MM.1S (cell line): ENCODE results near the gene PPP2R3B.

Experiments
- DNase-seq: peaks from one replicate; pipeline ENCODE4 v3.0.0-alpha.2; 2015
- H2AFZ ChIP-seq: fragments of 300-600 bp; sonication (generic); 2 replicates; pipeline ENCODE4 v1.6.0; 2016; ENCODE audit warnings: antibody characterized with exemption, low read length
- H3F3A ChIP-seq: fragments of 300-600 bp; sonication (generic); 2 replicates; pipeline ENCODE4 v1.6.1; 2016; ENCODE audit warnings: mild to moderate bottlenecking, antibody characterized with exemption, low read length, moderate library complexity, mixed read lengths; ENCODE audit not compliant: insufficient read depth
- H3K27ac ChIP-seq: fragments of 300-600 bp; sonication (generic); 2 replicates; pipeline ENCODE4 v1.5.1; 2016; ENCODE audit warnings: mild to moderate bottlenecking, low read length
- H3K27me3 ChIP-seq: fragments of 300-600 bp; sonication (generic); replicated peaks from 2 replicates; pipeline ENCODE4 v1.6.0; 2016; ENCODE audit warnings: low read length; ENCODE audit not compliant: insufficient read depth
- H3K36me3 ChIP-seq: fragments of 300-600 bp; sonication (generic); replicated peaks from 2 replicates; pipeline ENCODE4 v1.6.1; 2016; ENCODE audit warnings: mild to moderate bottlenecking, low read length, mixed read lengths; ENCODE audit not compliant: insufficient read depth
- H3K4me1 ChIP-seq: fragments of 300-600 bp; sonication (generic); 2 replicates; pipeline ENCODE4 v1.6.1; 2016; ENCODE audit warnings: low read length, mixed read lengths
- H3K4me2 ChIP-seq: fragments of 300-600 bp; sonication (generic); 2 replicates; pipeline ENCODE4 v1.6.0; 2016; ENCODE audit warnings: low read depth, low read length
- H3K4me3 ChIP-seq: fragments of 300-600 bp; sonication (generic); 2 replicates; pipeline ENCODE4 v1.5.1; 2016; ENCODE audit warnings: low read length, mixed read lengths
- H3K79me2 ChIP-seq: fragments of 300-600 bp; sonication (generic); 2 replicates; pipeline ENCODE4 v1.6.1; 2016; ENCODE audit warnings: mixed run types, low read length, mixed read lengths
- H3K9ac ChIP-seq: fragments of 300-600 bp; sonication (generic); 2 replicates; pipeline ENCODE4 v1.6.1; 2016; ENCODE audit warnings: low read length, mixed read lengths
- H3K9me2 ChIP-seq: fragments of 300-600 bp; sonication (generic); replicated peaks from 2 replicates; pipeline ENCODE4 v1.6.1; 2016; ENCODE audit warnings: mild to moderate bottlenecking, low read length, mixed read lengths; ENCODE audit not compliant: insufficient read depth
- H3K9me3 ChIP-seq: fragments of 300-600 bp; sonication (generic); replicated peaks from 2 replicates; pipeline ENCODE4 v1.6.1; 2016; ENCODE audit warnings: mild to moderate bottlenecking, low read length, mixed read lengths; ENCODE audit not compliant: insufficient read depth
- H4K20me1 ChIP-seq: fragments of 300-600 bp; sonication (generic); 2 replicates; pipeline ENCODE4 v1.6.1; 2016; ENCODE audit warnings: mild to moderate bottlenecking, low read length, moderate library complexity, mixed read lengths; ENCODE audit not compliant: insufficient read depth
- EZH2 ChIP-seq: fragments of 300-600 bp; sonication (generic); optimal IDR thresholded peaks from 2 replicates; pipeline ENCODE3; 2017; ENCODE audit warnings: low read depth, mild to moderate bottlenecking, antibody characterized with exemption, low read length, mixed read lengths
- EZH2phosphoT487 ChIP-seq: fragments of 300-600 bp; sonication (generic); IDR thresholded peaks from 2 replicates; pipeline ENCODE4 v1.6.1; 2018; ENCODE audit warnings: antibody characterized with exemption, low read length
- TF ChIP-seq, protein P1 (sequence below): fragments of 300-600 bp; sonication (generic); IDR thresholded peaks from 2 replicates; pipeline ENCODE4 v1.5.1; 2016; ENCODE audit warnings: antibody characterized with exemption, low read length, mixed read lengths

PPP2R3B gene

GRCh38 chrX:371907-372306 lies 14.8 kb downstream of the PPP2R3B start:
- Histone ChIP-seq H3K79me2 (no peaks in the 10 kb centered on the region), H3K36me3 (no peaks in the 10 kb centered on the region), H3K4me1 (no peaks in the 10 kb centered on the region), H3K9ac (no peak overlapping the region), H3F3A (no peaks in the 10 kb centered on the region), H3K27ac (no peak overlapping the region), H2AFZ (no peak overlapping the region), H3K4me2 (no peak overlapping the region), H3K9me2 (no peaks in the 10 kb centered on the region), H3K27me3 (no peaks in the 10 kb centered on the region), H3K9me3 (no peaks in the 10 kb centered on the region), H3K4me3 (no peak overlapping the region), H4K20me1 (no peaks in the 10 kb centered on the region)
- TF ChIP-seq EZH2, result no peak
- TF ChIP-seq, protein P1, sequence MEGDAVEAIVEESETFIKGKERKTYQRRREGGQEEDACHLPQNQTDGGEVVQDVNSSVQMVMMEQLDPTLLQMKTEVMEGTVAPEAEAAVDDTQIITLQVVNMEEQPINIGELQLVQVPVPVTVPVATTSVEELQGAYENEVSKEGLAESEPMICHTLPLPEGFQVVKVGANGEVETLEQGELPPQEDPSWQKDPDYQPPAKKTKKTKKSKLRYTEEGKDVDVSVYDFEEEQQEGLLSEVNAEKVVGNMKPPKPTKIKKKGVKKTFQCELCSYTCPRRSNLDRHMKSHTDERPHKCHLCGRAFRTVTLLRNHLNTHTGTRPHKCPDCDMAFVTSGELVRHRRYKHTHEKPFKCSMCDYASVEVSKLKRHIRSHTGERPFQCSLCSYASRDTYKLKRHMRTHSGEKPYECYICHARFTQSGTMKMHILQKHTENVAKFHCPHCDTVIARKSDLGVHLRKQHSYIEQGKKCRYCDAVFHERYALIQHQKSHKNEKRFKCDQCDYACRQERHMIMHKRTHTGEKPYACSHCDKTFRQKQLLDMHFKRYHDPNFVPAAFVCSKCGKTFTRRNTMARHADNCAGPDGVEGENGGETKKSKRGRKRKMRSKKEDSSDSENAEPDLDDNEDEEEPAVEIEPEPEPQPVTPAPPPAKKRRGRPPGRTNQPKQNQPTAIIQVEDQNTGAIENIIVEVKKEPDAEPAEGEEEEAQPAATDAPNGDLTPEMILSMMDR, result no peak
- no peak for TF ChIP-seq EZH2phosphoT487
- no peak for DNase-seq

- no peaks in the 10 kb centered on the region for H3K4me1 ChIP-seq
- TF ChIP-seq EZH2phosphoT487 (no peak), EZH2 (no peak)
- TF ChIP-seq, protein P1, result no peak
- H2AFZ ChIP-seq, result no peak overlapping the region
- H3K79me2 ChIP-seq, result no peaks in the 10 kb centered on the region
- H3F3A ChIP-seq, result no peaks in the 10 kb centered on the region
- H3K36me3 ChIP-seq, result no peaks in the 10 kb centered on the region
- no peak overlapping the region for H3K4me2 ChIP-seq
- no peak overlapping the region for H3K4me3 ChIP-seq
- H3K9me2 ChIP-seq, result no peaks in the 10 kb centered on the region
- H4K20me1 ChIP-seq, result no peaks in the 10 kb centered on the region
- H3K27me3 ChIP-seq, result no peaks in the 10 kb centered on the region
- no peak overlapping the region for H3K27ac ChIP-seq
- H3K9me3 ChIP-seq, result no peaks in the 10 kb centered on the region
- no peak for DNase-seq
- no peak overlapping the region for H3K9ac ChIP-seq
These were observed 15.6 kb downstream of the PPP2R3B start for GRCh38 chrX:370963-371745.

DNA sequence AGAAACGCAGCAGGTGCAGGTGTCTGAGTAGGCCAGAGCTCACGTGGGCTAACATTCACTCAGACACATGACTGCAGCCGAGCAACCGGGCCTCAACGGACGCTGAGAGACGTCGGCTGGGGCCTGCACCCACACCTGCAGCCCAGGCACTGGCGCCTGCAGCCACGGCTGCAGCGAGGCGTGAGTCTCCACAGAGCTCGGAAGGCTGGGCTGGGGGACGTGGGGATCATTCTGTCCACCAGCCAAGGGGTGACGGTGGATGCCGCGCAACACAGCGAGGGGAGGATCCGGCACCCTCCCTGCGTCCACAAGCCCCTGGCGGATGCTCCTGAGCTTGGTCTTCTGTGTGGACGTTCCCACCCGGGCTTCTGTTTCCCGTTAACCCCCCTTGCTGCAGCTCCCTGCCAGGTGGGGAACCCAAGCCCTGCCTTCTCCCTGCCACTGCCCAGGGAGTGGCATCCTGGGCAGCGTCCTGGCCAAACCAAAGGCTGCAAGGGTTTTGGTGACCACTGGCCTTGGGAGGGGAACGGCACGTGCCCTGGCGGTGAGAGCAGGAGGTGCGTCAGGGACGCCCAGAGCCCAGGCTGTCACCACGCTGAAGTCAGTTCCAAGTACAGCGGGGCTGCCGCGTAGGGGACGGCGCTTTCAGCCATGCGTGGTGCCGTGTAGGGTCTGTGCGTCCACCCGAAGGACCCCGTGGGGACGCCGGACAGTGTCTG lies 16.3 kb downstream of the PPP2R3B start:
- Histone ChIP-seq H3K9ac (no peak overlapping the region), H3K9me3 (no peaks in the 10 kb centered on the region), H3K4me1 (no peaks in the 10 kb centered on the region), H3K79me2 (no peaks in the 10 kb centered on the region), H3K27ac (no peak overlapping the region), H4K20me1 (no peaks in the 10 kb centered on the region), H2AFZ (no peak overlapping the region), H3K4me3 (no peak overlapping the region), H3F3A (no peaks in the 10 kb centered on the region), H3K4me2 (no peak overlapping the region), H3K36me3 (no peaks in the 10 kb centered on the region), H3K27me3 (no peaks in the 10 kb centered on the region), H3K9me2 (no peaks in the 10 kb centered on the region)
- TF ChIP-seq EZH2, result no peak
- TF ChIP-seq EZH2phosphoT487, result no peak
- TF ChIP-seq, protein P1, result no peak
- DNase-seq, result no peak
